CD8-positive, alpha-beta memory T cell (primary cell): ENCODE measurements around the gene NECAP2. TPM values are rescaled to one million over a fixed set of nuclear protein-coding genes. Genes with fewer than 3 reads are reported as not detected.
"Not testable (repeated sequence)": the region's sequence is repeated elsewhere in the genome, so short reads cannot be mapped to it uniquely, and the experiment has no call there.

Source experiments
- CTCF ChIA-PET: fragments of 350-600 bp; sonication (Branson Sonifier 250); formaldehyde crosslinking; loops from one replicate; lab custom pipeline; 2021; ENCODE audit warnings: antibody characterized with exemption; lab: Charles Lee
- POLR2A ChIA-PET: fragments of 350-600 bp; sonication (Branson Sonifier 250); formaldehyde crosslinking; loops from one replicate; lab custom pipeline; 2021; ENCODE audit warnings: antibody characterized with exemption; lab: Charles Lee
- DNase-seq, 5 donors: peaks; one replicate each; pipeline versions ENCODE4 v3.0.0 to v3.0.0-alpha.2; 2020 to 2022; ENCODE audit warnings: mixed read lengths in 1 of 5
- H3K27ac ChIP-seq: one replicate; pipeline ENCODE4 v1.7.0; 2013; ENCODE audit warnings: low read depth, mild to moderate bottlenecking, low read length, moderate library complexity
- H3K27me3 ChIP-seq: 2 replicates; pipeline ENCODE4 v1.7.0; 2013; ENCODE audit warnings: low read length, mild to moderate bottlenecking; ENCODE audit not compliant: insufficient read depth, poor library complexity, severe bottlenecking
- H3K36me3 ChIP-seq: 2 replicates; pipeline ENCODE4 v1.7.0; 2013; ENCODE audit warnings: mild to moderate bottlenecking, low read length, moderate library complexity; ENCODE audit not compliant: insufficient read depth
- H3K4me1 ChIP-seq: 2 replicates; pipeline ENCODE4 v1.7.0; 2013; ENCODE audit warnings: mild to moderate bottlenecking, low read length, moderate library complexity; ENCODE audit not compliant: insufficient read depth
- H3K4me3 ChIP-seq: 2 replicates; pipeline ENCODE4 v1.7.0; 2013; ENCODE audit warnings: mild to moderate bottlenecking, low read length
- H3K9me3 ChIP-seq: 2 replicates; pipeline ENCODE4 v1.7.0; 2013; ENCODE audit warnings: mild to moderate bottlenecking, low read length
- H3K27ac Mint-ChIP-seq, 8 donors: one replicate each; pipeline ENCODE4 v1.8.0; 2020 to 2021; ENCODE audit warnings: mixed read lengths in 8 of 8, mild to moderate bottlenecking in 6 of 8, inconsistent platforms in 3 of 8, moderate library complexity in 3 of 8
- H3K27me3 Mint-ChIP-seq, 2 donors: one replicate each; pipeline ENCODE4 v1.8.0; 2020 to 2021; ENCODE audit warnings: mixed read lengths in 2 of 2, mild to moderate bottlenecking in 1 of 2, moderate library complexity in 1 of 2
- H3K36me3 Mint-ChIP-seq, 3 donors: one replicate each; pipeline ENCODE4 v1.8.0; 2020 to 2021; ENCODE audit warnings: mixed read lengths in 3 of 3, inconsistent platforms in 1 of 3, mild to moderate bottlenecking in 1 of 3
- H3K4me1 Mint-ChIP-seq, 3 donors: one replicate each; pipeline ENCODE4 v1.8.0; 2020 to 2021; ENCODE audit warnings: mixed read lengths in 3 of 3, inconsistent platforms in 1 of 3, mild to moderate bottlenecking in 1 of 3
- H3K4me3 Mint-ChIP-seq, 7 donors: one replicate each; pipeline ENCODE4 v1.8.0; 2020 to 2021; ENCODE audit warnings: mixed read lengths in 7 of 7, mild to moderate bottlenecking in 6 of 7, moderate library complexity in 4 of 7, inconsistent platforms in 2 of 7
- H3K9me3 Mint-ChIP-seq, 5 donors: one replicate each; pipeline ENCODE4 v1.8.0; 2020 to 2022; ENCODE audit warnings: mixed read lengths in 5 of 5, mild to moderate bottlenecking in 3 of 5, moderate library complexity in 2 of 5, inconsistent platforms in 1 of 5
- polyA plus RNA-seq: library from polyadenylated mRNA; unstranded; fragments of 300-500 nt; fragmentation: Illumina TruSeq; gene quantifications from one replicate; pipeline ENCODE4 v1.2.3, GENCODE V29; 2021
- total RNA-seq, 2 experiments: library from RNA; stranded (reverse); gene quantifications; one replicate each; pipeline ENCODE4 v1.2.3, GENCODE V29; 2021

NECAP2 gene
- total and polyA plus RNA-seq, 3 experiments from 2014 or later, result 79.4 to 170 (median 80.5) TPM

DNA sequence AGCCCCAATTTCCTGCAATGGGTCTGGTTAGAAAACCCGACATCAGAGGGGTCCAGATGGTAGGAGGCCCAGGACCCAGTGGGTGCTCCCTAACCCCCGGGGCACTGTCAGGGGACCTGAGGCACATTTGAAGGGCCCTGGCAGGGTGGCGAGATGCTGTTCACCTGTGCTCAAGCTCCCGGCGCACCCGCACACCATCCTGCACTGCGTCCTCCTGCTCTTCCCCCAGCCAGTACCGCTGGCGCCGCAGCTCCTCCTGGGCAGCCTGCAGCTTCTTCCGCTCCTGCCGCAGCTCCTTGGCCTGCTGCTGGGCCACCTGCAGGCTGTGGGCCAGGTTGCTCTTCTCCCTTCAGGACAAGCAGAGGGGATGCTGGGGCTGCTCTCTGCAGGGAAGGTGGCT is 37.6 kb downstream of the NECAP2 start:
- peak overlapping the region in 1 of 7 donors; percentile 54 for H3K4me3 Mint-ChIP-seq
- peak overlapping the region in 1 of 8 donors; percentile 32 for H3K27ac Mint-ChIP-seq
- ChIA-PET CTCF (no interaction called here), POLR2A (no interaction called here)
- no peaks in the 10 kb centered on the region for H3K27me3 Mint-ChIP-seq
- Histone ChIP-seq H3K4me3 (no peak overlapping the region), H3K27ac (no peak overlapping the region), H3K36me3 (peaks cover 8% of the 10 kb centered on the region), H3K27me3 (no peaks in the 10 kb centered on the region), H3K9me3 (no peaks in the 10 kb centered on the region), H3K4me1 (no peaks in the 10 kb centered on the region)
- H3K4me1 Mint-ChIP-seq, result peaks cover 0 to 7% (median 3%) of the 10 kb centered on the region in 3 donors
- DNase-seq, result no peak
- no peaks in the 10 kb centered on the region for H3K9me3 Mint-ChIP-seq
- H3K36me3 Mint-ChIP-seq, result peaks cover 4 to 68% (median 15%) of the 10 kb centered on the region in 3 donors

- DNase-seq, POLR2A ChIA-PET, H3K4me1 Mint-ChIP-seq, CTCF ChIA-PET, H3K4me3 ChIP-seq, H3K27me3 ChIP-seq, H3K27ac Mint-ChIP-seq, H3K9me3 ChIP-seq, H3K4me1 ChIP-seq, H3K27ac ChIP-seq, H3K9me3 Mint-ChIP-seq, H3K36me3 ChIP-seq, H3K27me3 Mint-ChIP-seq, H3K4me3 Mint-ChIP-seq: not testable (repeated sequence)
- peaks cover 0 to 66% (median 5%) of the 10 kb centered on the region in 3 donors for H3K36me3 Mint-ChIP-seq
Observed at GRCh38 chr1:16483146-16483545, 42.6 kb downstream of the NECAP2 start.

DNA sequence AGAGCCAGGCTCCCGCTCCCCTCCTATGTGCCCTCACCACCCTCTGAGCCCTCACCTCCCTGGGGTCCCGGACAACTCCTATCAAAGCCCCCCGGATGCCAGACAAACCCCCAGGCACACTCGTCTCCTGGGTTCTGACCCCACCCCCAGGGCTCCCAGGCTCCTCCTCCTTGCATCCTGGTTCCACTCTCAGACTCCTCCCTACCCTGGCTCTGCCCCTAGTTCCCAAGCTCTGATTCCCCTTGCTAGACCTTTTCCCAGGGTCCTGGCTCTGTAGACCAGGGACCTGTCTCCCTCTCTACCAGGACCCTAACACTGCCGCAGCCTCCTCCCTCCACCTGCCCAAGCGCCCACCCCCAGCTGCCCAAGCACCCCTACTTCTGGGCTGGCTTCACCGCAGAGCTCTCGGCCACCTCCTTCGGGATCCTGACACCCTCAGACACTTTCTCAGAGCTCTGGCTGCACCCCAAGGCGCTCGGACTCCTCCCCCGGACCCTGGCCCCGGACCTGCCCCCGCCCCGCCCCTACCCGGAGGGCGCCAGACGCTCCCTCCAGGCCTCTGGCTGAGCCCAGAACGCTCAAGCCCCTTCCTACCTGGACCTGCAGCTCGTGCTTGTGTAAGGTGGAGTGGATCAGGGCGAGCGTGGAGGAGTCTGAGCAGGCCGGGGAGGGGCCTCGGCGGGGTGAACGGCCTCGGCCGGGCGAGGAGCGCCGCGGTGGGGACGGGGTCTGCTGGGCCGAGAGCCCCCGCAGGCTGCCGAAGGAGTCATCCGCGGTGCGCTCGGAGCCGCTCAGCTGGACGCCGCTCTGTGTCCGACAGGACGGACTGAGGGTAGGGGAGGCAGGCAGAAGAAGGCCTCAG is 43.3 kb downstream of the NECAP2 start:
- POLR2A ChIA-PET, H3K4me1 ChIP-seq, H3K27me3 ChIP-seq, H3K4me3 ChIP-seq, H3K4me1 Mint-ChIP-seq, H3K27ac ChIP-seq, H3K27me3 Mint-ChIP-seq, H3K27ac Mint-ChIP-seq, H3K9me3 Mint-ChIP-seq, H3K9me3 ChIP-seq, H3K4me3 Mint-ChIP-seq, DNase-seq, H3K36me3 ChIP-seq: not testable (repeated sequence)
- peaks cover 4 to 66% (median 5%) of the 10 kb centered on the region in 3 donors for H3K36me3 Mint-ChIP-seq
- CTCF ChIA-PET, result interaction anchor here (1.0 kb wide), 1 partner anchor 15 kb away, joined by 3 read pairs; no protein-coding TSS in a partner anchor

DNA sequence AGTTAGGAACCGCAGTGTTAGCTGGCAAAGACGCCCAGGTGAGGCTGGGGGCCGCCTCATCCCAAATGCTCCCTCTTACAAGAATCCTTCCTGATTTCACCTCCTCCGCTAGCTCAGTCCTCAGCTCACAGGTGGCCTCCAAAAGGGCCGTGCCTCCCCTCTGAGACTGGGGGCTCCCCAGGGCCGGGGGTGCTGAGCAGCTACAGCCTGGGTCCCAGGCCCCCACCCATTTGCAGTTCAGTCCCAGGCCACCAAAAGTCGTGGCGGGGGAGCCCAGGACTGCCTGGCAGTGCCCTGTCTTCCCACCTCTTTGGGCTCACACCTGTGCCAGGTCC is 43.9 kb downstream of the NECAP2 start:
- Histone ChIP-seq H3K27me3 (no peaks in the 10 kb centered on the region), H3K4me1 (no peaks in the 10 kb centered on the region), H3K27ac (no peak overlapping the region), H3K36me3 (peaks cover 4% of the 10 kb centered on the region), H3K9me3 (no peaks in the 10 kb centered on the region), H3K4me3 (no peak overlapping the region)
- Mint-ChIP-seq H3K4me3 (no peak overlapping the region), H3K4me1 (no peaks in the 10 kb centered on the region), H3K36me3 (peaks cover 4 to 70% (median 5%) of the 10 kb centered on the region in 3 donors), H3K9me3 (no peaks in the 10 kb centered on the region), H3K27ac (no peak overlapping the region), H3K27me3 (no peaks in the 10 kb centered on the region)
- ChIA-PET CTCF (interaction anchor here (1.0 kb wide), 1 partner anchor 15 kb away, joined by 3 read pairs; no protein-coding TSS in a partner anchor), POLR2A (no interaction called here)
- DNase-seq, result no peak

- Mint-ChIP-seq H3K4me3 (no peak overlapping the region), H3K27me3 (no peaks in the 10 kb centered on the region), H3K36me3 (peaks cover 4 to 71% (median 5%) of the 10 kb centered on the region in 3 donors), H3K27ac (peak overlapping the region in 1 of 8 donors; percentile 29), H3K4me1 (no peaks in the 10 kb centered on the region), H3K9me3 (no peaks in the 10 kb centered on the region)
- Histone ChIP-seq H3K9me3 (no peaks in the 10 kb centered on the region), H3K4me1 (no peaks in the 10 kb centered on the region), H3K4me3 (no peak overlapping the region), H3K27me3 (no peaks in the 10 kb centered on the region), H3K36me3 (peaks cover 4% of the 10 kb centered on the region), H3K27ac (no peak overlapping the region)
- POLR2A ChIA-PET, result no interaction called here
- DNase-seq, result no peak
- CTCF ChIA-PET, result interaction anchor here (1.0 kb wide), 1 partner anchor 16 kb away, joined by 3 read pairs; no protein-coding TSS in a partner anchor
Observed at GRCh38 chr1:16484931-16485330, 44.4 kb downstream of the NECAP2 start.

GRCh38 chr1:16486316-16486715 is 45.8 kb downstream of the NECAP2 start:
- CTCF ChIA-PET, H3K27me3 Mint-ChIP-seq, H3K36me3 ChIP-seq, H3K9me3 ChIP-seq, POLR2A ChIA-PET, H3K27me3 ChIP-seq, H3K4me1 ChIP-seq, H3K4me3 ChIP-seq, H3K4me3 Mint-ChIP-seq, DNase-seq, H3K4me1 Mint-ChIP-seq, H3K9me3 Mint-ChIP-seq, H3K27ac ChIP-seq: not testable (repeated sequence)
- Mint-ChIP-seq H3K36me3 (peaks cover 2 to 65% (median 4%) of the 10 kb centered on the region in 3 donors), H3K27ac (peak overlapping the region in 2 of 8 donors; percentile 54 to 57)

DNA sequence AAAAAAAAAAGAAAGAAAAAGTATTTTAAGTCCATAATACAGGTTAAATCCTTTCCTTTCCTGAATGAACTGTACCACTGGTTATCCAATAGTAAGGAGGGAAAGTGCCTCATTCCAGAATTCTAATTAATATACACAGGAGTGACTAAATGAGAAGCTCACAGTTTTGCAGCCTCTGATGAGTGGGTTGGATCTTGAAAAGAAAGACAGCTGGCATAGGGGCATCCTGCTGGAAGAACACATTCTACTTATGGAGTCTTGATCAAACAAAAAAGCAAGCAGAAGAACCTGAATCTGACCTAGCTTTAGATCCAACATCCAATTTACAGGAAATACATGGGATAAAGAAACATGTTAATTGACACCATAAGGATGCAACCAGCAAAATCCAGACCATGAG is 46.5 kb downstream of the NECAP2 start:
- H3K27ac ChIP-seq, H3K9me3 ChIP-seq, H3K9me3 Mint-ChIP-seq, H3K27me3 Mint-ChIP-seq, H3K4me1 Mint-ChIP-seq, POLR2A ChIA-PET, H3K4me1 ChIP-seq, H3K4me3 ChIP-seq, H3K36me3 ChIP-seq, H3K27ac Mint-ChIP-seq, H3K4me3 Mint-ChIP-seq, DNase-seq, H3K27me3 ChIP-seq, CTCF ChIA-PET: not testable (repeated sequence)
- H3K36me3 Mint-ChIP-seq, result peaks cover 2 to 62% (median 4%) of the 10 kb centered on the region in 3 donors

DNA sequence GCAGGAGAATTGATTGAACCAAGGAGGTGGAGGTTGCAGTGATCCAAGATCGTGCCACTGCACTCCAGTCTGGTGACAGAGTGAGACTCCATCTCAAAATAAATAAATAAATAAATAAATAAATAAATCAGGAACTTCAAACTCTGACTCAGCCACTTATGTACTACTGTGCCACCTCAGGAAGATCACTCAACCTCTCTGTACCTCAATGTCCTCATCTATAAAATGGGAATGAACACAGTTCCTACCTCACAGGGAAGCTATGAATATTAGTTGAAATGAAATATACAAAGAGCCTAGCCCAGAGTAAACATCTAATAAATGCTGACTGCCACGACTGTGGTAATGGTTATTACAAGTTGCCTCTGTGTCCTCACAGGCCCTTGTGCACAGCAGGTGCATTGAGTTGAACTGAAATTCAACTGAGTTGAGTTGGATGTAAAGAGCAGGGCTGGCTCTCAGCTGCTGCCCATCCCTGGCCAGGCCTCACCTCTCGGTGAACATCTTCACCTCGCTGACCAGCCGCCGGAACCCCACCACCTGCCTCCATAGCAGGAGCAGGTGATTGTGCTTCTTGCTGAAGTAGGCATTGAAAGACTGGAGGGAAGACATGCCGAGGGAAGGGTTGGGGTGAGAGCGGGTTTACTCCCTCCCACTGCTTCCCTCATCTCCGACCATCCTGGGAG is 48.8 kb downstream of the NECAP2 start:
- CTCF ChIA-PET, H3K27me3 ChIP-seq, H3K9me3 ChIP-seq, H3K4me1 ChIP-seq, H3K36me3 ChIP-seq, H3K9me3 Mint-ChIP-seq, DNase-seq, H3K27me3 Mint-ChIP-seq, H3K4me3 ChIP-seq, H3K4me3 Mint-ChIP-seq, POLR2A ChIA-PET, H3K27ac ChIP-seq: not testable (repeated sequence)
- H3K27ac Mint-ChIP-seq, result peak overlapping the region in 1 of 8 donors; percentile 92
- H3K36me3 Mint-ChIP-seq, result peaks cover 0 to 48% (median 4%) of the 10 kb centered on the region in 3 donors
- H3K4me1 Mint-ChIP-seq, result peaks cover 0 to 15% (median 1%) of the 10 kb centered on the region in 3 donors
